Loucy (cell line): ENCODE results near the gene SPATA13.

Experiments
- H2AFZ ChIP-seq: fragments of 200-600 bp; sonication (generic); 2 replicates; pipeline ENCODE4 v1.6.0; 2016; ENCODE audit warnings: antibody characterized with exemption, mild to moderate bottlenecking, low read length, moderate library complexity
- H3F3A ChIP-seq: fragments of 200-600 bp; 2 replicates; pipeline ENCODE4 v1.6.0; 2016; ENCODE audit warnings: antibody characterized with exemption, low read depth, mild to moderate bottlenecking
- H3K27me3 ChIP-seq: fragments of 200-600 bp; sonication (generic); 2 replicates; pipeline ENCODE4 v1.6.1; 2014; ENCODE audit warnings: low read length, mild to moderate bottlenecking; ENCODE audit not compliant: insufficient read depth, poor library complexity, severe bottlenecking
- H3K36me3 ChIP-seq: fragments of 200-600 bp; sonication (generic); 2 replicates; pipeline ENCODE4 v1.6.1; 2016; ENCODE audit warnings: low read length; ENCODE audit not compliant: insufficient read depth
- H3K4me1 ChIP-seq: fragments of 200-600 bp; sonication (generic); 2 replicates; pipeline ENCODE4 v1.5.1; 2014; ENCODE audit warnings: low read length, mild to moderate bottlenecking; ENCODE audit not compliant: insufficient read depth, poor library complexity, severe bottlenecking
- H3K4me2 ChIP-seq: fragments of 200-600 bp; sonication (generic); 2 replicates; pipeline ENCODE4 v1.6.0; 2014; ENCODE audit warnings: antibody characterized with exemption, low read length, low read depth, mild to moderate bottlenecking; ENCODE audit not compliant: poor library complexity, severe bottlenecking
- H3K4me3 ChIP-seq: fragments of 200-600 bp; sonication (generic); 2 replicates; pipeline ENCODE4 v1.5.1; 2014; ENCODE audit warnings: low read length, mild to moderate bottlenecking, mixed read lengths; ENCODE audit not compliant: poor library complexity, severe bottlenecking
- H3K79me2 ChIP-seq: fragments of 200-600 bp; sonication (generic); 2 replicates; pipeline ENCODE4 v1.6.1; 2014; ENCODE audit warnings: low read length; ENCODE audit not compliant: insufficient read depth
- H3K9ac ChIP-seq: fragments of 200-600 bp; sonication (generic); 2 replicates; pipeline ENCODE4 v1.6.0; 2014; ENCODE audit warnings: mild to moderate bottlenecking, low read depth, low read length, moderate library complexity; ENCODE audit not compliant: poor library complexity, severe bottlenecking
- H3K9me2 ChIP-seq: fragments of 200-600 bp; sonication (generic); replicated peaks from 2 replicates; pipeline ENCODE4 v1.6.1; 2016; ENCODE audit warnings: low read depth, low read length, mixed read lengths
- H3K9me3 ChIP-seq: fragments of 200-600 bp; sonication (generic); 2 replicates; pipeline ENCODE4 v1.6.1; 2014; ENCODE audit warnings: mild to moderate bottlenecking, antibody characterized with exemption, low read length, low read depth; ENCODE audit not compliant: insufficient read depth
- H4K20me1 ChIP-seq: fragments of 200-600 bp; sonication (generic); 2 replicates; pipeline ENCODE4 v1.6.0; 2014; ENCODE audit warnings: antibody characterized with exemption, low read length, mild to moderate bottlenecking; ENCODE audit not compliant: insufficient read depth, poor library complexity, severe bottlenecking
- EZH2phosphoT487 ChIP-seq: fragments of 200-600 bp; IDR thresholded peaks from 2 replicates; pipeline ENCODE4 v1.6.1; 2018; ENCODE audit warnings: antibody characterized with exemption, mild to moderate bottlenecking, moderate library complexity, borderline replicate concordance
- TF ChIP-seq, protein P1 (sequence below): fragments of 200-600 bp; sonication (generic); conservative IDR thresholded peaks from 2 replicates; pipeline ENCODE4 v1.5.1; 2014; ENCODE audit warnings: mild to moderate bottlenecking, antibody characterized with exemption, low read length

Gene SPATA13

DNA sequence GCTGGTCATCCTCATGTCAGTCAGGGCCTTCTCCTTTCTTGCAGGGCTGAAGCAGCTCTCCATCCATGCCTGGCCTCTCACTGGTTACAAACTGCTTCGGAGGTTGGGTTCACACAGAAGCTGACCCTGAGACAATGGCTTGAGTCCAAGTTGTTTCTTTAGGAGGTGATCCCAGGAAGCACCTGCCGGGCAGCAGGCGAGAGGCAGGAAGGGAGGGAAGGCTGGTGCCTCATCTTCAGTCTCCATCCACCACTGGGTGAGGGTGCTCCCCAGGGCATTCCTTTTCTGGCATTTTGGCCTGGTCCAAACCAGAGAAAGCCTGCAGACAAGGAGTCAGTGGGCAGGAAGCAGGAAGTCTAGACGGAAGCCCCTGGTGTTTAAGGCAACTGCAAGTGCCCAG, 17.6 kb upstream of the SPATA13 start:
- Histone ChIP-seq H3K79me2 (no peaks in the 10 kb centered on the region), H3K9me3 (no peaks in the 10 kb centered on the region), H3K9me2 (no peaks in the 10 kb centered on the region), H3K4me3 (no peak overlapping the region), H3K9ac (no peak overlapping the region), H3K4me2 (no peak overlapping the region), H4K20me1 (no peaks in the 10 kb centered on the region), H3F3A (no peaks in the 10 kb centered on the region), H2AFZ (peak overlapping the region; percentile 2; the same call in 1 of the 2 replicates), H3K27me3 (no peaks in the 10 kb centered on the region), H3K36me3 (no peaks in the 10 kb centered on the region), H3K4me1 (peaks cover 4% of the 10 kb centered on the region)
- no peak for TF ChIP-seq EZH2phosphoT487
- TF ChIP-seq, protein P1, sequence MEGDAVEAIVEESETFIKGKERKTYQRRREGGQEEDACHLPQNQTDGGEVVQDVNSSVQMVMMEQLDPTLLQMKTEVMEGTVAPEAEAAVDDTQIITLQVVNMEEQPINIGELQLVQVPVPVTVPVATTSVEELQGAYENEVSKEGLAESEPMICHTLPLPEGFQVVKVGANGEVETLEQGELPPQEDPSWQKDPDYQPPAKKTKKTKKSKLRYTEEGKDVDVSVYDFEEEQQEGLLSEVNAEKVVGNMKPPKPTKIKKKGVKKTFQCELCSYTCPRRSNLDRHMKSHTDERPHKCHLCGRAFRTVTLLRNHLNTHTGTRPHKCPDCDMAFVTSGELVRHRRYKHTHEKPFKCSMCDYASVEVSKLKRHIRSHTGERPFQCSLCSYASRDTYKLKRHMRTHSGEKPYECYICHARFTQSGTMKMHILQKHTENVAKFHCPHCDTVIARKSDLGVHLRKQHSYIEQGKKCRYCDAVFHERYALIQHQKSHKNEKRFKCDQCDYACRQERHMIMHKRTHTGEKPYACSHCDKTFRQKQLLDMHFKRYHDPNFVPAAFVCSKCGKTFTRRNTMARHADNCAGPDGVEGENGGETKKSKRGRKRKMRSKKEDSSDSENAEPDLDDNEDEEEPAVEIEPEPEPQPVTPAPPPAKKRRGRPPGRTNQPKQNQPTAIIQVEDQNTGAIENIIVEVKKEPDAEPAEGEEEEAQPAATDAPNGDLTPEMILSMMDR: no peak

DNA sequence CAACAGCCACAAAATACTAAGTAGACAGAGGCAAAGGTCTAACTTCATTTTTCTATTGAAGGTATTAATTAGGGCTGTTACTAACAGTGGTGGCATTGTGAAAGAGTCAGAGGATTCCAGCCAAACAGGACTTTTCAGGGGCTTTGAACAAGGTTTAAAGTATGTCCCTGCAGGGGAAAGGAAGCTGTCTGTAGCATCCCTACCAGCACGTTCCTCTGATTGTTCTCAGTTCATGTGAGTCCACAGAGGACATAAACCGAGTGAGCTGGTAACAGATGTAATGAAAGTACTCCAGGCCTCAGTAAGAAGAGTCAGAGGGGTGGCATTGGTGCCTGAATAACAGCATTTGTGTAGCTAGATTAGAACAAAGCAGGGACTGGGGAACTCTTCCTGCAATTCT, 15.3 kb upstream of the SPATA13 start:
- no peaks in the 10 kb centered on the region for H4K20me1 ChIP-seq
- no peak overlapping the region for H2AFZ ChIP-seq
- no peaks in the 10 kb centered on the region for H3F3A ChIP-seq
- H3K9me2 ChIP-seq: no peaks in the 10 kb centered on the region
- no peaks in the 10 kb centered on the region for H3K79me2 ChIP-seq
- no peaks in the 10 kb centered on the region for H3K27me3 ChIP-seq
- H3K4me1 ChIP-seq: peaks cover 4% of the 10 kb centered on the region
- TF ChIP-seq, protein P1: no peak
- TF ChIP-seq EZH2phosphoT487: no peak
- no peak overlapping the region for H3K4me3 ChIP-seq
- H3K9ac ChIP-seq: no peak overlapping the region
- no peak overlapping the region for H3K4me2 ChIP-seq
- H3K9me3 ChIP-seq: no peaks in the 10 kb centered on the region
- H3K36me3 ChIP-seq: no peaks in the 10 kb centered on the region

DNA sequence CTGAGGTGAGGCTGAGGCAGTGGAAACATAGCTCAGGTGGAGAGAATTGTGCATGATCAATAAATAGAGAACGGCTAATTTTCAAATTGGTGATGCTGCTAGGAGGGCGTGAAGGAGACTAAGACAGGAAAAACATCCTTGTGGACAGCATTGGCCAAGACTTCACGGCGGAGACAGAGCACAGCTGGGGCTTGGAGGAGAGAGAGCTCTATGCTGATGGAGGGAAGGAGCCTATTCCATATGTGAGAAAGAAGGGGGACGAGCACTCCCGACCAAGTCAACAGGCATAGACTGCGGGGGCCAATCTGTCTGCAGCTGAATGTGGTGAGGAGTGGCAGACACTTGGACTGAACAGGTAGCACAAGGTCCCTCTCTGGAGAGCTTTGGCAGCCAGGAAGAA, 14.8 kb upstream of the SPATA13 start:
- H3K9me3 ChIP-seq: no peaks in the 10 kb centered on the region
- H3K27me3 ChIP-seq: no peaks in the 10 kb centered on the region
- TF ChIP-seq EZH2phosphoT487: no peak
- TF ChIP-seq, protein P1: no peak
- H4K20me1 ChIP-seq: no peaks in the 10 kb centered on the region
- H3F3A ChIP-seq: no peaks in the 10 kb centered on the region
- H3K79me2 ChIP-seq: no peaks in the 10 kb centered on the region
- H2AFZ ChIP-seq: no peak overlapping the region
- H3K9me2 ChIP-seq: no peaks in the 10 kb centered on the region
- no peak overlapping the region for H3K4me3 ChIP-seq
- no peaks in the 10 kb centered on the region for H3K36me3 ChIP-seq
- peaks cover 4% of the 10 kb centered on the region for H3K4me1 ChIP-seq
- H3K4me2 ChIP-seq: no peak overlapping the region
- H3K9ac ChIP-seq: no peak overlapping the region
